ENCODE measurements around the gene ANXA2R. TPM values are rescaled to one million over a fixed set of nuclear protein-coding genes. Genes with fewer than 3 reads are reported as not detected.
A peak's percentile ranks its signal among the peaks of the same experiment; 100 is the strongest.

ANXA2R gene
- total and polyA plus RNA-seq, 9 of the 15 experiments (the other 6 are each of a cell fraction or from before 2014, with no cell fraction given), result 2.1 to 4.8 (median 3.4) TPM

DNA sequence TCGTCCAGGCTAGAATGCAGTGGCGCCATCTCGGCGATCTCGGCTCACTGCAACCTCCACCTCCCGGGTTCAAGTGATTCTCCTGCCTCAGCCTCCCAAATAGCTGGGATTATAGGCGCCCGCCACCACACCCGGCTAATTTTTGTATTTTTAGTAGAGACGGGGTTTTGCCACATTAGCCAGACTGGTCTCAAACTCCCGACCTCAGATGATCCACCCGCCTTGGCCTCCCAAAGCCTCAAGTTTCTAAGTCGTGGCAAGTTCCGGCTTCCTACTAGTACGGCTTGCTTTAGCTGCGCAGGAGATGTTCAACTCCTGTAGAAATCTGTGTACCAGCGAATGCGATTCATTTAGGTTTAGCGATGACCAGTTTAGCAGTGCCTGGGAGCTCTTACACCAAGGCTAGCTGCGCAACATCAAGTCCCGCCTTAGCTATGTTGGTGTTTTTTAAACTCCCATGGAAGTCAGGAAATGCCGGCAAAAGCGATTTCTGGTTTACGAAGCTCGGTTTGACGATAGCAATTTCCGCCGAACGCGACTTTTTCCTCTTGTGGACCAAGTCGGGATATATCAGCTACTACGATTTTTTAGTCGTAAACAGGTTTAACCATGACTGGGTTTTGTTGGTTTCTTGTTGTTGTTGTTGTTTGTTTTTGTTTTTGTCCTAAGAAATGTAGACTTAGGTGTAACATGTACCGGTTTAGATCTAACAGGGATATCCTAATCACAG lies 46.4 kb downstream of the ANXA2R start (continued):
- TF ChIP-seq ILK (tag; IDR thresholded peaks at IDR 0.05; ENCODE audit: borderline replicate concordance, low read depth), result no peak
- no peak for TF ChIP-seq PRPF4 (IDR thresholded peaks at IDR 0.05; ENCODE audit: insufficient read depth, low read depth, low read length, poor library complexity, severe bottlenecking)
- TF ChIP-seq, protein P1, sequence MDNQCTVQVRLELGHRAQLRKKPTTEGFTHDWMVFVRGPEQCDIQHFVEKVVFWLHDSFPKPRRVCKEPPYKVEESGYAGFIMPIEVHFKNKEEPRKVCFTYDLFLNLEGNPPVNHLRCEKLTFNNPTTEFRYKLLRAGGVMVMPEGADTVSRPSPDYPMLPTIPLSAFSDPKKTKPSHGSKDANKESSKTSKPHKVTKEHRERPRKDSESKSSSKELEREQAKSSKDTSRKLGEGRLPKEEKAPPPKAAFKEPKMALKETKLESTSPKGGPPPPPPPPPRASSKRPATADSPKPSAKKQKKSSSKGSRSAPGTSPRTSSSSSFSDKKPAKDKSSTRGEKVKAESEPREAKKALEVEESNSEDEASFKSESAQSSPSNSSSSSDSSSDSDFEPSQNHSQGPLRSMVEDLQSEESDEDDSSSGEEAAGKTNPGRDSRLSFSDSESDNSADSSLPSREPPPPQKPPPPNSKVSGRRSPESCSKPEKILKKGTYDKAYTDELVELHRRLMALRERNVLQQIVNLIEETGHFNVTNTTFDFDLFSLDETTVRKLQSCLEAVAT (IDR thresholded peaks at IDR 0.05), result peak in 1 of 2 experiments; percentile 61; a peak in 2 of 4 replicates
- TF ChIP-seq, protein P2, sequence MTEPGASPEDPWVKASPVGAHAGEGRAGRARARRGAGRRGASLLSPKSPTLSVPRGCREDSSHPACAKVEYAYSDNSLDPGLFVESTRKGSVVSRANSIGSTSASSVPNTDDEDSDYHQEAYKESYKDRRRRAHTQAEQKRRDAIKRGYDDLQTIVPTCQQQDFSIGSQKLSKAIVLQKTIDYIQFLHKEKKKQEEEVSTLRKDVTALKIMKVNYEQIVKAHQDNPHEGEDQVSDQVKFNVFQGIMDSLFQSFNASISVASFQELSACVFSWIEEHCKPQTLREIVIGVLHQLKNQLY (CRISPR knock-in tag; conservative IDR thresholded peaks at IDR 0.05), result no peak
- no peak for TF ChIP-seq STAT5A (IDR thresholded peaks at IDR 0.05; ENCODE audit: borderline replicate concordance, low read length)
- TF ChIP-seq SMAD4 (CRISPR knock-in tag; conservative IDR thresholded peaks at IDR 0.05), result 0 out of 2 replicates have a peak, but pooled peaks have one; percentile 37
- TF ChIP-seq THRB (CRISPR knock-in tag; conservative IDR thresholded peaks at IDR 0.05), result peak; percentile 45; the same call in 1 of the 2 replicates
- TF ChIP-seq GATAD2A (IDR thresholded peaks at IDR 0.05), result no peak
- peak in 1 of 2 experiments; percentile 58 for TF ChIP-seq NCOA2 (IDR thresholded peaks at IDR 0.05; ENCODE audit: partially characterized antibody in 2 of 2)
- TF ChIP-seq FOSL1 (tag; conservative IDR thresholded peaks at IDR 0.05), result peak; percentile 53; the same call in 1 of the 2 replicates
- no peak for TF ChIP-seq ZBTB8A (IDR thresholded peaks at IDR 0.05; ENCODE audit: partially characterized antibody)
- TF ChIP-seq SAP30 (IDR thresholded peaks at IDR 0.05; ENCODE audit: borderline replicate concordance, insufficient read depth, low read depth, low read length, poor library complexity, severe bottlenecking), result no peak
- peak; percentile 25; the same call in 1 of the 2 replicates for TF ChIP-seq POLR2AphosphoS5 (IDR thresholded peaks at IDR 0.05; ENCODE audit: control insufficient read depth, insufficient read depth, low read depth, low read length)
- TF ChIP-seq ZNF23 (CRISPR knock-in tag; IDR thresholded peaks at IDR 0.05), result no peak
- no peak for TF ChIP-seq BHLHE40 (IDR thresholded peaks at IDR 0.05; ENCODE audit: low read length)
- TF ChIP-seq CBX8 (IDR thresholded peaks at IDR 0.05; ENCODE audit: borderline replicate concordance, extremely low read depth, low read depth, low read length, poor library complexity, severe bottlenecking), result no peak
- TF ChIP-seq, protein P3, sequence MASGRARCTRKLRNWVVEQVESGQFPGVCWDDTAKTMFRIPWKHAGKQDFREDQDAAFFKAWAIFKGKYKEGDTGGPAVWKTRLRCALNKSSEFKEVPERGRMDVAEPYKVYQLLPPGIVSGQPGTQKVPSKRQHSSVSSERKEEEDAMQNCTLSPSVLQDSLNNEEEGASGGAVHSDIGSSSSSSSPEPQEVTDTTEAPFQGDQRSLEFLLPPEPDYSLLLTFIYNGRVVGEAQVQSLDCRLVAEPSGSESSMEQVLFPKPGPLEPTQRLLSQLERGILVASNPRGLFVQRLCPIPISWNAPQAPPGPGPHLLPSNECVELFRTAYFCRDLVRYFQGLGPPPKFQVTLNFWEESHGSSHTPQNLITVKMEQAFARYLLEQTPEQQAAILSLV (tag; IDR thresholded peaks at IDR 0.05), result no peak
- peak; percentile 60; the same call in 1 of the 2 replicates for TF ChIP-seq GABPA (tag; conservative IDR thresholded peaks at IDR 0.05; ENCODE audit: low read depth)
- TF ChIP-seq NCOA6 (IDR thresholded peaks at IDR 0.05), result 0 out of 2 replicates have a peak, but pooled peaks have one; percentile 15
- peak in 1 of 2 experiments; percentile 62; a peak in 1 of 4 replicates for TF ChIP-seq ETV6 (IDR thresholded peaks at IDR 0.05; ENCODE audit: borderline replicate concordance in 1 of 2, low read depth in 2 of 2, low read length in 1 of 2)
- no peak for TF ChIP-seq ETV6 (CRISPR knock-in tag; IDR thresholded peaks at IDR 0.05; ENCODE audit: borderline replicate concordance)
- no peak for TF ChIP-seq ARID1B (IDR thresholded peaks at IDR 0.05)

Measured in K562 (cell line).